ENCODE measurements around the gene ATF4.

The ATF4 gene

DNA sequence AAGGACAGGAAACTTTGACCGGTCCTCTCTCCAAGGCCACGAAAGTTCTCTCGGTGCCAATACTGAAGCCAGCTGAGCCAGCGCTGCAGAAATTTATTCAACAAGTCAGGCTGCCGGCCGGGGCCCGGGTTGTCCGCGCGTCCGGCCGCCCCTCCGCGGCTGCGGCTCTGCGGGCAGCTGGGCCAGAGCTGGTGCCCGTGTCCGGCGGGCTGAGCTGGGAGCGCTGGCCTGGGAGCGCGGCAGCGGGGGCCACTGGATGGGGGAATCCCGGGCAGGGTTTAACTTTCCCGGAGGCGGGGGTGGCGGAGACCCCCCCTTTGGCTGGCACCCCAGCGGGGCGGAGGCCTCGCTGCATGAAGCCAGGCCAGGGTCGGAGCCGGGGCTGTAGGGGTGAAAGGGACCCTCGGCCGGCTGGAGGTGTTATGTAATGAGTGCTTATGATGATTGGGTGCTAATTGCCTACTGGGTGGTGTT, 37.9 kb downstream of the ATF4 start:
- TF ChIP-seq, protein P1, sequence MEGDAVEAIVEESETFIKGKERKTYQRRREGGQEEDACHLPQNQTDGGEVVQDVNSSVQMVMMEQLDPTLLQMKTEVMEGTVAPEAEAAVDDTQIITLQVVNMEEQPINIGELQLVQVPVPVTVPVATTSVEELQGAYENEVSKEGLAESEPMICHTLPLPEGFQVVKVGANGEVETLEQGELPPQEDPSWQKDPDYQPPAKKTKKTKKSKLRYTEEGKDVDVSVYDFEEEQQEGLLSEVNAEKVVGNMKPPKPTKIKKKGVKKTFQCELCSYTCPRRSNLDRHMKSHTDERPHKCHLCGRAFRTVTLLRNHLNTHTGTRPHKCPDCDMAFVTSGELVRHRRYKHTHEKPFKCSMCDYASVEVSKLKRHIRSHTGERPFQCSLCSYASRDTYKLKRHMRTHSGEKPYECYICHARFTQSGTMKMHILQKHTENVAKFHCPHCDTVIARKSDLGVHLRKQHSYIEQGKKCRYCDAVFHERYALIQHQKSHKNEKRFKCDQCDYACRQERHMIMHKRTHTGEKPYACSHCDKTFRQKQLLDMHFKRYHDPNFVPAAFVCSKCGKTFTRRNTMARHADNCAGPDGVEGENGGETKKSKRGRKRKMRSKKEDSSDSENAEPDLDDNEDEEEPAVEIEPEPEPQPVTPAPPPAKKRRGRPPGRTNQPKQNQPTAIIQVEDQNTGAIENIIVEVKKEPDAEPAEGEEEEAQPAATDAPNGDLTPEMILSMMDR (IDR thresholded peaks at IDR 0.05; ENCODE audit: extremely low read depth, insufficient read depth, missing control alignments): no peak
- no peak for DNase-seq (ENCODE audit: low spot score)
- in situ Hi-C loops (cut with MboI; ENCODE audit: low pct_unique_long_range_greater_than_20kb, low sequenced_read_pairs, unreplicated experiment): no loop called here

DNA sequence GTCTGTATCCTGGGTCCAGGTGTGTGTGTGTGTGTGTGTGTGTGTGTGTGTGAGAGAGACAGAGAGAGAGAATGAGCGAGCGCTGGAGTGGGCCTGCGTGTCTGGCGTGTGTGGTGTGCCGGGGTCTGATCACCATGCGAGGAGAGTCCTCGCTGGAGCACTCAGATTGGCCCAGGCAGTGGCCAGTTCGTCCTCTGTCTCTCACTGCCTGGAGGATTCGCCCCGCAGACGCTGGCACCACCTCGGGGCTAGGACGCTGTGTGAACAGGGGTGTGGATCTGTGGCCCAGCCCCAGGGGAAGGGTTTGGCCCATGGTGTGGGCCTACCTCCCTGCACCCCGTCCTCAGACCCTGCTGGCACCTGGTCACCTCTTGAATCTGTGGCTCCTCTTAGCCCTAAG, 38.6 kb downstream of the ATF4 start:
- in situ Hi-C loops (cut with MboI; ENCODE audit: low pct_unique_long_range_greater_than_20kb, low sequenced_read_pairs, unreplicated experiment): no loop called here
- DNase-seq (ENCODE audit: low spot score): no peak
- TF ChIP-seq, protein P1 (IDR thresholded peaks at IDR 0.05; ENCODE audit: extremely low read depth, insufficient read depth, missing control alignments): no peak

DNA sequence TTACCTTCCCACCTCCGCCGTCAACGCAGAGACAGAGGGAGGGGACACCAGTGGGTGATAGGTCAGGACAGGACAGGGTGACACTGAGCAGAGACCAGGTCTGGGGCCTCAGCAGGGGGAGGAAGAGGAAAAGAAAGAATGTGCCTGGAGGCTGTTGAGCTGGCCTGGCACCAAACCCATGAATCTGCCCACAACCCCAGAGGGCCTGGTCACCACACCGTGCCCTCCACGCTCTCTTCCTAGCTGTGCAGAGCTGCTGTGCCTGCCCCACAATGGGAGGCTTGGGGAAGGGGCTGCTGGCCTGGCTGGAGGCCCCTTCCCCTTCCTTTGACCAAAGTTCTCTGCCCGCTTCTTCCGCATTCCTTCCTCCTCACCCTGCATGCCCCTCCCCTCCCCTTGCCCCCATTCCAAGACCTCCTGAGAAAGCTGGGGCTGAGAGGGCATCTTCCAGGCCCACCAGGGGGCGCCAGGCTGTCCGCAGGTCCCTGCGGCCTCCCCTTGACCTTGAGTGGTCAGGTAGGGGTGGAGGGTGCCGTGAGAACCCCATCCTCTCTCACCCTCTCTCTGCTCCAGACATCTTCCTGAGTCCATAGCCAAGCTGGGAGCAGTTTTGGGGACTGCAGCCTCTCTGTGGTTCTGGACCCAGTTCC, 39.2 kb downstream of the ATF4 start:
- in situ Hi-C loops (cut with MboI; ENCODE audit: low pct_unique_long_range_greater_than_20kb, low sequenced_read_pairs, unreplicated experiment): no loop called here
- DNase-seq (ENCODE audit: low spot score): peak; percentile 59

DNA sequence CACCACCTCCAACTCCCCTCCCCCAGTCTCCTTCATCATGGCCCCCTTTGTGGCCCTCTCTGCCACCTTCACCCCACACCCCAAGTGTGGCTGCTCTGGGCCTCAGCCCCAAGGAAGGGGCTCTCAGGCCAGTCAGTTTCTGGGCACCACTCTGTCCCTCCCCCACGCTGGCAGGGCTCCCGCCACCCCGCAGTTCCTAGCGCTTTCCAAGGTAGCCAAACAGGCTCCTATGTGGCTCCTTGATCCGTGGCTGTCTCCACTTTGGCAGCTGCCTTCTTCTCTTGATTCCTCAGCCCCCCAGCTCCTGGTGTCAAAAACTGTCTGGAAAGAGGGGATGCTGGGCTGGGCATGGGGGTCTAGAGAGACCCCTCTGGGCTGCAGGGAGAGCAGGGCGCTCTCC, 39.8 kb downstream of the ATF4 start:
- in situ Hi-C loops (cut with MboI; ENCODE audit: low pct_unique_long_range_greater_than_20kb, low sequenced_read_pairs, unreplicated experiment): no loop called here

More for the DNA sequence above, 39.2 kb downstream of the ATF4 start:
- TF ChIP-seq, protein P1 (IDR thresholded peaks at IDR 0.05; ENCODE audit: extremely low read depth, insufficient read depth, missing control alignments): peak; percentile 60

DNA sequence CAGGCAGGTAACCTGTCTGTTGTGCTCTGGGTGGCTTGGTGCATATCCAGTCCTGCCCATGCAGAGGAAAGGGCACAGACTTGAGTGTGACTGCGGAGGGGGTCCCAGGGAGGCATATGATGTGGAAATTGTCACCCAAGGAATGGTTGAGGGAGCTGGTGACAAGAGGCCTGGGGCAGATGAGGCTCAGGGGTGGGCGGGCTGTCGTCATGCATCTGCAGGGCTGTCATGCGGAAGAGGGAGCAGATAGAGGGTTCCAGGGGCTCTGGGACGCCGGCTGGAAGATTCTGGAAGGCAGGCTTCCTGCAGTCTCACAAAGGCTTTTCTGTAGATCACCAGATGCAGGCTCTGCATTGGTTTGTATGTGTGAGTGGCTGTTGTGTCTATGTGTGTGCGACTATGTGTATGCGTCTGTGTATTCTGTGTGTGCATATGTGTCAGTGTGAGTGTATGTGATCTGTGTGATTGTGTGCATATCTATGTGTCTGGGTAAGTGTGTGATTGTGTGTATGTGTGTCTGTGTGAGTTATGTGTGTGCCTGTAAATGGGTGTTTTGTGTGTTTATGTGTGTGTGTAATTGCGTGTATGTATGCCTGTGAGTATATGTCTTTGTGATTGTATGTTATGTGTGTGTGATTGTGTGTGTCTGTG, 42.6 kb downstream of the ATF4 start:
- TF ChIP-seq, protein P1 (IDR thresholded peaks at IDR 0.05; ENCODE audit: extremely low read depth, insufficient read depth, missing control alignments): no peak
- no peak for DNase-seq (ENCODE audit: low spot score)
- in situ Hi-C loops (cut with MboI; ENCODE audit: low pct_unique_long_range_greater_than_20kb, low sequenced_read_pairs, unreplicated experiment): no loop called here

More for the DNA sequence above, 39.8 kb downstream of the ATF4 start:
- TF ChIP-seq, protein P1 (IDR thresholded peaks at IDR 0.05; ENCODE audit: extremely low read depth, insufficient read depth, missing control alignments): no peak
- no peak for DNase-seq (ENCODE audit: low spot score)

DNA sequence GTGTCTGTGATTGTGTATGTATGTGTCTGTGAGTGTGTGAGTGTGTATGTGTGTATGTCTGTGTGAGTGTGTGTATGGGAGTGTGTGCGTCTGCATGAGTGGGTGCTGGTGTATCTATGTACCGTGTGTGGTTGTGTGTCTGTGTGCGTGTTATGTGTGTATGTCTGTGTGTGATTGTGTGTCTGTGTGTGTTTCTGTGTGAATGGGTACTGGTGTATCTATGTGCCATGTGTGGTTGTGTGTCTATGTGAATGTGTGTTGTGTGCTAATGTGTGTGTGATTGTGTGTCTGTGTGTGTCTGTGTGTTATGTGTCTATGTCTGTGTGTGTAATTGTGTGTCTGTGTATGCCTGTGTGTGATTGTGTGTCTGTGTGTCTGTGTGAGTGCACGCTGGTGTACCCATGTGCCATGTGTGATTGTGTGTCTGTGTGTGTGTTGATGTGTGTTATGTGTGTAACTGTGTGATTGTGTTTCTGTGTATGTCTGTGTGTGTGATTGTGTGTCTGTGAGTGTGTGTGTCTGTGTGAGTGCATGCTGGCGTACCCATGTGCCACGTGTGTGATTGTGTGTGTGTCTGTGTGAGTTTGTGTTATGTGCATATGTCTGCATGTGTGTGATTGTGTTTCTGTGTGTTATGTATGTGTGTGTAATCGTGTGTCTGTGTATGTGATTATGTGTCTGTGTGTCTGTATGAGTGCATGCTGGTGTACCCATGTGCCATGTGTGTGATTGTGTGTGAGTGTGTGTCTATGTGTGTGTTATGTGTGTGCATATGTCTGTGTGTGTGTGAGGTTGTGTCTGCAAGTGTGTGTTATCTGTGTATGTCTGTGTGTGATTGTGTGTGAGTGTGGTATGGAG, 43.4 kb downstream of the ATF4 start:
- in situ Hi-C loops (cut with MboI; ENCODE audit: low pct_unique_long_range_greater_than_20kb, low sequenced_read_pairs, unreplicated experiment): no loop called here
- no peak for DNase-seq (ENCODE audit: low spot score)

More for the DNA sequence above, 43.4 kb downstream of the ATF4 start:
- TF ChIP-seq, protein P1 (IDR thresholded peaks at IDR 0.05; ENCODE audit: extremely low read depth, insufficient read depth, missing control alignments): no peak

All from GM13977 (cell line).